ENCODE results near the gene TUBA4B. TPM values are rescaled to one million over a fixed set of nuclear protein-coding genes. Genes with fewer than 3 reads are reported as not detected.
A peak's percentile ranks its signal among the peaks of the same experiment; 100 is the strongest.

TUBA4B gene
- total RNA-seq, 2 donors from 2014 or later: not detected

DNA sequence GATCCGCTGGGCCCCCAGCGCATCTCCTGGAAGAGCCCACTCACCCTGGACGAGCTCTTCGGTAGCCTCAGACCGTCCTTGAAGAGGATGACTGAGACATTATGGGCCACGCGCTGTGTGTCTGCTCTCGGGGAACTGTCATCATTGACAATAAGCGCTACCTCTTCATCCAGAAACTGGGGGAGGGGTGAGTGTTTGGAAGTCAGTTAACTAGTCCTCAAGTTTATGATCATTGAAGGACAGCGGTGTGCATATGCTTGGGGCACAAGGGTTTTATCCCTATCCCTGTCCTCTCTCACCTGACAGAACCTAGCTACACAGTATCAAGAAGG lies 7.2 kb upstream of the TUBA4B start:
- 6 to 12% methylated on average over 10 of the region's 10 CpGs for WGBS, 2 donors
- Histone ChIP-seq H3K4me1 (peaks cover 61% of the 10 kb centered on the region), H3K27me3 (no peaks in the 10 kb centered on the region), H3K4me3 (peak overlapping the region; percentile 62 to 78), H3K9me3 (no peaks in the 10 kb centered on the region), H3K36me3 (replicated peaks in 1 of 2; ENCODE audit: insufficient read depth in 1 of 2, low read depth in 2 of 2) (peaks cover 0 to 2% of the 10 kb centered on the region in 2 donors), H3K27ac (peak overlapping the region; percentile 76 to 96 (median 86))
- DNase-seq (no peak), ATAC-seq (no peak)
- no peak for TF ChIP-seq POLR2A (IDR thresholded peaks at IDR 0.05)
- no peak for TF ChIP-seq CTCF (IDR thresholded peaks at IDR 0.05)
- intact Hi-C loops (cut with DNase I): no loop called here

DNA sequence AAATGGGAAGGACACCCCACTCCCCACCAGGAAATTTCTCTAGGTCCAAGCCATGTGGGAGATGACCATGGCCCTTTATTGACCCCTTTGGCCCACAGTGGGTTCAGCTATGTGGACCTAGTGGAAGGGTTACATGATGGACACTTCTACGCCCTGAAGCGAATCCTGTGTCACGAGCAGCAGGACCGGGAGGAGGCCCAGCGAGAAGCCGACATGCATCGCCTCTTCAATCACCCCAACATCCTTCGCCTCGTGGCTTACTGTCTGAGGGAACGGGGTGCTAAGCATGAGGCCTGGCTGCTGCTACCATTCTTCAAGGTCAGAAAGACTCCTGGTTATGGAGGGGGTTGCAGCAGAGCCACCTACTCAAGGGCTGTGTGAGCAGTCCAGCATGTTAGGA lies 6.5 kb upstream of the TUBA4B start:
- Histone ChIP-seq H3K27me3 (no peaks in the 10 kb centered on the region), H3K9me3 (no peaks in the 10 kb centered on the region), H3K36me3 (replicated peaks in 1 of 2; ENCODE audit: insufficient read depth in 1 of 2, low read depth in 2 of 2) (peaks cover 0 to 2% of the 10 kb centered on the region in 2 donors), H3K4me3 (no peak overlapping the region), H3K4me1 (peaks cover 67% of the 10 kb centered on the region), H3K27ac (peak overlapping the region in 2 of 4 donors; percentile 93 to 96)
- intact Hi-C loops (cut with DNase I): no loop called here
- no peak for TF ChIP-seq CTCF (IDR thresholded peaks at IDR 0.05)
- no peak for TF ChIP-seq POLR2A (IDR thresholded peaks at IDR 0.05)
- ATAC-seq (no peak), DNase-seq (no peak)
- 65 to 85% methylated on average over 3 to 10 of the region's 10 CpGs for WGBS, 2 donors

GRCh38 chr2:219247678-219248642 lies 5.1 kb upstream of the TUBA4B start:
- 85 to 89% methylated on average over 12 to 17 of the region's 17 CpGs for WGBS, 2 donors
- Histone ChIP-seq H3K4me1 (peaks cover 80% of the 10 kb centered on the region), H3K9me3 (no peaks in the 10 kb centered on the region), H3K4me3 (no peak overlapping the region), H3K36me3 (replicated peaks in 1 of 2; ENCODE audit: insufficient read depth in 1 of 2, low read depth in 2 of 2) (peaks cover 0 to 2% of the 10 kb centered on the region in 2 donors), H3K27me3 (no peaks in the 10 kb centered on the region), H3K27ac (peak overlapping the region; percentile 80 to 96 (median 94))
- no peak for TF ChIP-seq CTCF (IDR thresholded peaks at IDR 0.05)
- no peak for TF ChIP-seq POLR2A (IDR thresholded peaks at IDR 0.05)
- intact Hi-C loops (cut with DNase I): no loop called here
- ATAC-seq (no peak), DNase-seq (peak in 1 of 4 donors; percentile 32)

DNA sequence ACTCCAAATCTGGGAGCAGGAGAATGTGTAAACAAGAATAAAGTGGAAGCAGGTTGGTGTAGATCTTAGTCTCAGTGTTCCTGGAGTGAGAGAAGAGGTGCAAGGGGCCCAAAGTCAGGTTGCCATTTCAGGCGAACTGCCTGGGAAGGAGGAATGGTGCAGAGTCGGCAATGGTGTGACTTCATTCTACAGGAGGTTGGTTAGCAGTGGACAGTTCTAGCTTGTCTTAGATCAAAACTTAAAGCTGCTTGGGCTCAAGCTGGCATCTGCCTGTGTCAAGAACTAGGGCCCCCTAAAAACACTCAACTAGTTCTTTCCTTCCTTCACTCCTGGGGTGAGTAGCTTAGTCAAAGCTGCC lies 4.2 kb upstream of the TUBA4B start:
- DNase-seq: no peak
- no peak for TF ChIP-seq CTCF (IDR thresholded peaks at IDR 0.05)
- WGBS, 2 donors: 65 to 83% methylated on average over 2 of the region's 2 CpGs
- ATAC-seq: no peak
- Histone ChIP-seq H3K36me3 (replicated peaks in 1 of 2; ENCODE audit: insufficient read depth in 1 of 2, low read depth in 2 of 2) (peaks cover 0 to 2% of the 10 kb centered on the region in 2 donors), H3K4me3 (no peak overlapping the region), H3K9me3 (no peaks in the 10 kb centered on the region), H3K4me1 (peaks cover 87% of the 10 kb centered on the region), H3K27me3 (no peaks in the 10 kb centered on the region), H3K27ac (peak overlapping the region; percentile 80 to 96 (median 94))
- intact Hi-C loops (cut with DNase I): no loop called here

Measured in body of pancreas (tissue), 4 donors.